Loucy (cell line): ENCODE measurements around the gene H3-3A.

Source experiments
- H2AFZ ChIP-seq: fragments of 200-600 bp; sonication (generic); 2 replicates; pipeline ENCODE4 v1.6.0; 2016; ENCODE audit warnings: antibody characterized with exemption, mild to moderate bottlenecking, low read length, moderate library complexity
- H3F3A ChIP-seq: fragments of 200-600 bp; 2 replicates; pipeline ENCODE4 v1.6.0; 2016; ENCODE audit warnings: antibody characterized with exemption, low read depth, mild to moderate bottlenecking
- H3K27me3 ChIP-seq: fragments of 200-600 bp; sonication (generic); 2 replicates; pipeline ENCODE4 v1.6.1; 2014; ENCODE audit warnings: low read length, mild to moderate bottlenecking; ENCODE audit not compliant: insufficient read depth, poor library complexity, severe bottlenecking
- H3K36me3 ChIP-seq: fragments of 200-600 bp; sonication (generic); 2 replicates; pipeline ENCODE4 v1.6.1; 2016; ENCODE audit warnings: low read length; ENCODE audit not compliant: insufficient read depth
- H3K4me1 ChIP-seq: fragments of 200-600 bp; sonication (generic); 2 replicates; pipeline ENCODE4 v1.5.1; 2014; ENCODE audit warnings: low read length, mild to moderate bottlenecking; ENCODE audit not compliant: insufficient read depth, poor library complexity, severe bottlenecking
- H3K4me2 ChIP-seq: fragments of 200-600 bp; sonication (generic); 2 replicates; pipeline ENCODE4 v1.6.0; 2014; ENCODE audit warnings: antibody characterized with exemption, low read length, low read depth, mild to moderate bottlenecking; ENCODE audit not compliant: poor library complexity, severe bottlenecking
- H3K4me3 ChIP-seq: fragments of 200-600 bp; sonication (generic); 2 replicates; pipeline ENCODE4 v1.5.1; 2014; ENCODE audit warnings: low read length, mild to moderate bottlenecking, mixed read lengths; ENCODE audit not compliant: poor library complexity, severe bottlenecking
- H3K79me2 ChIP-seq: fragments of 200-600 bp; sonication (generic); 2 replicates; pipeline ENCODE4 v1.6.1; 2014; ENCODE audit warnings: low read length; ENCODE audit not compliant: insufficient read depth
- H3K9ac ChIP-seq: fragments of 200-600 bp; sonication (generic); 2 replicates; pipeline ENCODE4 v1.6.0; 2014; ENCODE audit warnings: mild to moderate bottlenecking, low read depth, low read length, moderate library complexity; ENCODE audit not compliant: poor library complexity, severe bottlenecking
- H3K9me2 ChIP-seq: fragments of 200-600 bp; sonication (generic); replicated peaks from 2 replicates; pipeline ENCODE4 v1.6.1; 2016; ENCODE audit warnings: low read depth, low read length, mixed read lengths
- H3K9me3 ChIP-seq: fragments of 200-600 bp; sonication (generic); 2 replicates; pipeline ENCODE4 v1.6.1; 2014; ENCODE audit warnings: mild to moderate bottlenecking, antibody characterized with exemption, low read length, low read depth; ENCODE audit not compliant: insufficient read depth
- H4K20me1 ChIP-seq: fragments of 200-600 bp; sonication (generic); 2 replicates; pipeline ENCODE4 v1.6.0; 2014; ENCODE audit warnings: antibody characterized with exemption, low read length, mild to moderate bottlenecking; ENCODE audit not compliant: insufficient read depth, poor library complexity, severe bottlenecking
- EZH2phosphoT487 ChIP-seq: fragments of 200-600 bp; IDR thresholded peaks from 2 replicates; pipeline ENCODE4 v1.6.1; 2018; ENCODE audit warnings: antibody characterized with exemption, mild to moderate bottlenecking, moderate library complexity, borderline replicate concordance
- TF ChIP-seq, protein P1 (sequence below): fragments of 200-600 bp; sonication (generic); conservative IDR thresholded peaks from 2 replicates; pipeline ENCODE4 v1.5.1; 2014; ENCODE audit warnings: mild to moderate bottlenecking, antibody characterized with exemption, low read length

The H3-3A gene

GRCh38 chr1:226041419-226041818, 21.1 kb upstream of the H3-3A start:
- H3K4me3 ChIP-seq: no peak overlapping the region
- no peak overlapping the region for H3K4me2 ChIP-seq
- no peaks in the 10 kb centered on the region for H3K36me3 ChIP-seq
- H3K9me3 ChIP-seq: no peaks in the 10 kb centered on the region
- H3K9ac ChIP-seq: no peak overlapping the region
- no peaks in the 10 kb centered on the region for H3K27me3 ChIP-seq
- TF ChIP-seq, protein P1, sequence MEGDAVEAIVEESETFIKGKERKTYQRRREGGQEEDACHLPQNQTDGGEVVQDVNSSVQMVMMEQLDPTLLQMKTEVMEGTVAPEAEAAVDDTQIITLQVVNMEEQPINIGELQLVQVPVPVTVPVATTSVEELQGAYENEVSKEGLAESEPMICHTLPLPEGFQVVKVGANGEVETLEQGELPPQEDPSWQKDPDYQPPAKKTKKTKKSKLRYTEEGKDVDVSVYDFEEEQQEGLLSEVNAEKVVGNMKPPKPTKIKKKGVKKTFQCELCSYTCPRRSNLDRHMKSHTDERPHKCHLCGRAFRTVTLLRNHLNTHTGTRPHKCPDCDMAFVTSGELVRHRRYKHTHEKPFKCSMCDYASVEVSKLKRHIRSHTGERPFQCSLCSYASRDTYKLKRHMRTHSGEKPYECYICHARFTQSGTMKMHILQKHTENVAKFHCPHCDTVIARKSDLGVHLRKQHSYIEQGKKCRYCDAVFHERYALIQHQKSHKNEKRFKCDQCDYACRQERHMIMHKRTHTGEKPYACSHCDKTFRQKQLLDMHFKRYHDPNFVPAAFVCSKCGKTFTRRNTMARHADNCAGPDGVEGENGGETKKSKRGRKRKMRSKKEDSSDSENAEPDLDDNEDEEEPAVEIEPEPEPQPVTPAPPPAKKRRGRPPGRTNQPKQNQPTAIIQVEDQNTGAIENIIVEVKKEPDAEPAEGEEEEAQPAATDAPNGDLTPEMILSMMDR: no peak
- no peaks in the 10 kb centered on the region for H4K20me1 ChIP-seq
- H3K79me2 ChIP-seq: no peaks in the 10 kb centered on the region
- H3K4me1 ChIP-seq: no peaks in the 10 kb centered on the region
- H3F3A ChIP-seq: no peaks in the 10 kb centered on the region
- H2AFZ ChIP-seq: no peak overlapping the region
- H3K9me2 ChIP-seq: no peaks in the 10 kb centered on the region

DNA sequence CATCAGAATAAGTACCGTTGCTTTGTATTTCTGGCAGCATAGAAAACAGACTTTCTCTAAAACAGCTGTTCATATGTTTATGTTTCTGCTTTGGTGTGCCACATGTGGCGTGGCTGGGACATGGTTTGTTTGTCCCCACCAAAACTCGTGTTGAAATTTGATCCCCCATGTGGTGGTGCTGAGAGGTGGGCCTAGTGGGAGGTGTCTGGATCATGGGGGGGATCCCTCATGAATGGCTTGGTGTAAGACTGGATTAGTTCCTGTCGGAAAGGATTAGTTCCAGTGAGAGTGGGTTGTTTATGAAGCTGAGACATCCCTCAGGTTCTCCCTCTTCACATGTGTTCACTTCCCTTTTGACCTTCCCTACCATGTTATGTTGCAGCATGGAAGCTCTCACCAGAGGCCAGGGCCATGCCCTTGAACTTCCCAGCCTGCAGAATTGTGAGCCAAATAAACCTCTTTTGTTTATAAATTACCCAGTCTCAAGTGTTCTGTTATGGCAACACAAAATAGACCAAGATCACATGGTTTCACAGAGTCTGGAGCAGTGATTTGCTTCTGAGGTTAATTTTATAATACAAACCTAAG, 17.9 kb upstream of the H3-3A start:
- Histone ChIP-seq H3K4me3 (no peak overlapping the region), H3K79me2 (no peaks in the 10 kb centered on the region), H3K27me3 (no peaks in the 10 kb centered on the region), H3K36me3 (no peaks in the 10 kb centered on the region), H2AFZ (no peak overlapping the region), H3K4me2 (no peak overlapping the region), H3K9me2 (no peaks in the 10 kb centered on the region), H3F3A (no peaks in the 10 kb centered on the region), H3K4me1 (no peaks in the 10 kb centered on the region), H3K9me3 (no peaks in the 10 kb centered on the region), H3K9ac (no peak overlapping the region), H4K20me1 (no peaks in the 10 kb centered on the region)
- TF ChIP-seq EZH2phosphoT487: no peak
- TF ChIP-seq, protein P1: no peak

- Histone ChIP-seq H3K27me3 (no peaks in the 10 kb centered on the region), H3K79me2 (no peaks in the 10 kb centered on the region), H3K4me3 (no peak overlapping the region), H3K9ac (no peak overlapping the region), H3F3A (no peaks in the 10 kb centered on the region), H3K4me2 (no peak overlapping the region), H3K4me1 (no peaks in the 10 kb centered on the region), H4K20me1 (no peaks in the 10 kb centered on the region), H3K36me3 (no peaks in the 10 kb centered on the region), H2AFZ (no peak overlapping the region), H3K9me2 (no peaks in the 10 kb centered on the region), H3K9me3 (no peaks in the 10 kb centered on the region)
- TF ChIP-seq EZH2phosphoT487: no peak
- TF ChIP-seq, protein P1: no peak
These were observed 16.3 kb upstream of the H3-3A start for GRCh38 chr1:226046240-226046639.
